ENCODE data around the gene PTPRG. TPM values are rescaled to one million over a fixed set of nuclear protein-coding genes. Genes with fewer than 3 reads are reported as not detected.

Gene PTPRG
- total and polyA plus RNA-seq, 7 donors = 0.69 to 76.3 (median 62.7) TPM

GRCh38 chr3:61964566-61964965 is 403.2 kb downstream of the PTPRG start:
- TF ChIP-seq EP300 (IDR thresholded peaks at IDR 0.05) = no peak
- no peak for TF ChIP-seq POLR2A (IDR thresholded peaks at IDR 0.05)
- TF ChIP-seq CTCF (IDR thresholded peaks at IDR 0.05) = no peak
- TF ChIP-seq POLR2AphosphoS5 (IDR thresholded peaks at IDR 0.05) = no peak
- Histone ChIP-seq H3K36me3 (no peaks in the 10 kb centered on the region), H3K4me1 (peaks cover 0 to 16% (median 8%) of the 10 kb centered on the region in 4 donors), H3K27me3 (no peaks in the 10 kb centered on the region), H3K9me3 (no peaks in the 10 kb centered on the region), H3K27ac (no peak overlapping the region), H3K4me3 (no peak overlapping the region)
- WGBS, 2 donors = 82 to 87% methylated on average over 8 of the region's 8 CpGs
- no peak for DNase-seq
- intact Hi-C loops (cut with DNase I) = no loop called here

- DNase-seq = no peak
- Histone ChIP-seq H3K4me1 (peaks cover 0 to 16% (median 8%) of the 10 kb centered on the region in 4 donors), H3K9me3 (no peaks in the 10 kb centered on the region), H3K36me3 (no peaks in the 10 kb centered on the region), H3K27ac (no peak overlapping the region), H3K27me3 (no peaks in the 10 kb centered on the region), H3K4me3 (no peak overlapping the region)
- no peak for TF ChIP-seq POLR2AphosphoS5 (IDR thresholded peaks at IDR 0.05)
- TF ChIP-seq EP300 (IDR thresholded peaks at IDR 0.05) = no peak
- TF ChIP-seq CTCF (IDR thresholded peaks at IDR 0.05) = no peak
- TF ChIP-seq POLR2A (IDR thresholded peaks at IDR 0.05) = no peak
- 94 to 95% methylated on average over 2 of the region's 2 CpGs for WGBS, 2 donors
- intact Hi-C loops (cut with DNase I) = no loop called here
Observed at GRCh38 chr3:61965770-61966131, 404.4 kb downstream of the PTPRG start.

GRCh38 chr3:61966200-61966599 is 404.8 kb downstream of the PTPRG start:
- no peak overlapping the region for H3K4me3 ChIP-seq
- H3K4me1 ChIP-seq = peaks cover 0 to 15% (median 6%) of the 10 kb centered on the region in 4 donors
- no peaks in the 10 kb centered on the region for H3K9me3 ChIP-seq
- 70 to 75% methylated on average over 2 of the region's 2 CpGs for WGBS, 2 donors
- H3K27ac ChIP-seq = no peak overlapping the region
- no peak for DNase-seq
- TF ChIP-seq CTCF (IDR thresholded peaks at IDR 0.05) (no peak), EP300 (IDR thresholded peaks at IDR 0.05) (no peak), POLR2A (IDR thresholded peaks at IDR 0.05) (no peak), POLR2AphosphoS5 (IDR thresholded peaks at IDR 0.05) (no peak)
- no peaks in the 10 kb centered on the region for H3K27me3 ChIP-seq
- intact Hi-C loops (cut with DNase I) = no loop called here
- H3K36me3 ChIP-seq = no peaks in the 10 kb centered on the region

GRCh38 chr3:61967019-61967418 is 405.6 kb downstream of the PTPRG start:
- H3K4me1 ChIP-seq = peaks cover 0 to 7% (median 0%) of the 10 kb centered on the region in 4 donors
- DNase-seq = no peak
- H3K27ac ChIP-seq = no peak overlapping the region
- H3K36me3 ChIP-seq = no peaks in the 10 kb centered on the region
- intact Hi-C loops (cut with DNase I) = no loop called here
- TF ChIP-seq POLR2A (IDR thresholded peaks at IDR 0.05) (no peak), POLR2AphosphoS5 (IDR thresholded peaks at IDR 0.05) (no peak), CTCF (IDR thresholded peaks at IDR 0.05) (no peak), EP300 (IDR thresholded peaks at IDR 0.05) (no peak)
- WGBS, 2 donors = 91 to 92% methylated on average over 2 of the region's 2 CpGs
- H3K9me3 ChIP-seq = no peaks in the 10 kb centered on the region
- H3K27me3 ChIP-seq = no peaks in the 10 kb centered on the region
- H3K4me3 ChIP-seq = no peak overlapping the region

- intact Hi-C loops (cut with DNase I) = no loop called here
- H3K4me1 ChIP-seq = peaks cover 0 to 3% (median 0%) of the 10 kb centered on the region in 4 donors
- H3K27me3 ChIP-seq = no peaks in the 10 kb centered on the region
- H3K4me3 ChIP-seq = no peak overlapping the region
- no peak overlapping the region for H3K27ac ChIP-seq
- H3K36me3 ChIP-seq = no peaks in the 10 kb centered on the region
- no peaks in the 10 kb centered on the region for H3K9me3 ChIP-seq
- WGBS, 2 donors = 68 to 73% methylated on average over 2 of the region's 2 CpGs
- DNase-seq = no peak
- no peak for TF ChIP-seq POLR2AphosphoS5 (IDR thresholded peaks at IDR 0.05)
Observed at GRCh38 chr3:61967937-61968336, 406.6 kb downstream of the PTPRG start.
